Measurements from ENCODE around the gene BDH2. TPM values are rescaled to one million over a fixed set of nuclear protein-coding genes. Genes with fewer than 3 reads are reported as not detected.

Gene BDH2
- total RNA-seq, 1 donor from 2014 or later, result 8.4 TPM

Other genes starting within 250 kb of the BDH2 start
- gene CISD2, start 230.8 kb downstream of the BDH2 start, total RNA-seq, result 54.3 TPM
- 10.8 TPM for gene SLC9B1, start 80.1 kb downstream of the BDH2 start, total RNA-seq
- gene SLC9B2, start 23.1 kb downstream of the BDH2 start, total RNA-seq, result 112 TPM
- 5.0 TPM for gene CENPE, start 98.5 kb upstream of the BDH2 start, total RNA-seq